GM12878 (cell line): ENCODE measurements around the gene PDIA3.

ENCODE experiments used
- ATF2 ChIP-seq: IDR thresholded peaks from 2 replicates; pipeline ENCODE4 v1.6.1; 2012; ENCODE audit warnings: low read length, inconsistent platforms
- CTCF ChIP-seq, 3 experiments: IDR thresholded peaks in 2 of 3; conservative IDR thresholded peaks in 1 of 3; 2 replicates each; pipeline ENCODE4 v1.5.1; 2011; ENCODE audit warnings: low read depth in 3 of 3, low read length in 3 of 3, mild to moderate bottlenecking in 3 of 3, control low read depth in 2 of 3, moderate library complexity in 2 of 3, inconsistent platforms in 1 of 3, mixed read lengths in 1 of 3; ENCODE audit not compliant: control insufficient read depth in 2 of 3, insufficient read depth in 1 of 3; ENCODE audit errors: extremely low read depth in 1 of 3
- FOS ChIP-seq: IDR thresholded peaks from 3 replicates; pipeline ENCODE4 v1.6.1; 2011; ENCODE audit warnings: borderline replicate concordance; ENCODE audit not compliant: insufficient read length; ENCODE audit errors: extremely low read depth
- FOXM1 ChIP-seq: IDR thresholded peaks from 2 replicates; pipeline ENCODE4 v1.6.1; 2012; ENCODE audit warnings: low read depth, mild to moderate bottlenecking, inconsistent platforms, low read length, moderate library complexity
- HDAC6 ChIP-seq: fragments of 200-600 bp; sonication (generic); IDR thresholded peaks from one replicate; pipeline ENCODE4 v1.8.0; 2017; ENCODE audit warnings: antibody characterized with exemption; ENCODE audit not compliant: unreplicated experiment
- IKZF1 ChIP-seq: fragments of 450-650 bp; conservative IDR thresholded peaks from 2 replicates; pipeline ENCODE4 v1.6.1; 2017; ENCODE audit warnings: antibody characterized with exemption, mild to moderate bottlenecking
- NFIC ChIP-seq: IDR thresholded peaks from 2 replicates; pipeline ENCODE4 v1.6.1; 2012; ENCODE audit warnings: low read depth, mild to moderate bottlenecking, inconsistent platforms, low read length, moderate library complexity
- POLR2A ChIP-seq: IDR thresholded peaks from 2 replicates; pipeline ENCODE4 v1.6.1; 2011; ENCODE audit warnings: low read depth, mild to moderate bottlenecking, low read length
- RCOR1 ChIP-seq: conservative IDR thresholded peaks from 2 replicates; pipeline ENCODE4 v1.6.1; 2012; ENCODE audit warnings: low read depth, low read length, improper control_type of control experiment
- SMC3 ChIP-seq: IDR thresholded peaks from 2 replicates; pipeline ENCODE4 v1.6.1; 2011; ENCODE audit warnings: low read length, improper control_type of control experiment, borderline replicate concordance
- ZBTB40 ChIP-seq: fragments of 450-650 bp; IDR thresholded peaks from 2 replicates; pipeline ENCODE4 v1.6.1; 2016; ENCODE audit warnings: mild to moderate bottlenecking, moderate library complexity, borderline replicate concordance
- ZNF274 ChIP-seq: IDR thresholded peaks from one replicate; pipeline ENCODE4 v1.8.0; 2011; ENCODE audit not compliant: insufficient read length, insufficient read depth
- TF ChIP-seq, protein P1 (sequence below): IDR thresholded peaks from 2 replicates; pipeline ENCODE4 v1.6.1; 2012; ENCODE audit warnings: improper control_type of control experiment, low read depth, low read length; ENCODE audit not compliant: insufficient replicate concordance
- TF ChIP-seq, protein P2 (sequence below): IDR thresholded peaks from 2 replicates; pipeline ENCODE4 v1.6.1; 2011; ENCODE audit warnings: low read depth, low read length, improper control_type of control experiment, borderline replicate concordance

GRCh38 chr15:43799945-43800285 is 53.7 kb downstream of the PDIA3 start, which contains the start of gene SERINC4:
- TF ChIP-seq FOS, result no peak
- TF ChIP-seq IKZF1, result no peak
- TF ChIP-seq FOXM1, result no peak
- TF ChIP-seq ATF2, result no peak
- no peak for TF ChIP-seq POLR2A
- TF ChIP-seq ZNF274, result no peak
- TF ChIP-seq CTCF (IDR thresholded peaks at IDR 0.05 in 2 of 3, conservative IDR thresholded peaks at IDR 0.05 in 1 of 3; ENCODE audit: control insufficient read depth in 2 of 3, extremely low read depth in 1 of 3, insufficient read depth in 1 of 3, low read depth in 3 of 3, low read length in 3 of 3), result no peak
- TF ChIP-seq, protein P1, sequence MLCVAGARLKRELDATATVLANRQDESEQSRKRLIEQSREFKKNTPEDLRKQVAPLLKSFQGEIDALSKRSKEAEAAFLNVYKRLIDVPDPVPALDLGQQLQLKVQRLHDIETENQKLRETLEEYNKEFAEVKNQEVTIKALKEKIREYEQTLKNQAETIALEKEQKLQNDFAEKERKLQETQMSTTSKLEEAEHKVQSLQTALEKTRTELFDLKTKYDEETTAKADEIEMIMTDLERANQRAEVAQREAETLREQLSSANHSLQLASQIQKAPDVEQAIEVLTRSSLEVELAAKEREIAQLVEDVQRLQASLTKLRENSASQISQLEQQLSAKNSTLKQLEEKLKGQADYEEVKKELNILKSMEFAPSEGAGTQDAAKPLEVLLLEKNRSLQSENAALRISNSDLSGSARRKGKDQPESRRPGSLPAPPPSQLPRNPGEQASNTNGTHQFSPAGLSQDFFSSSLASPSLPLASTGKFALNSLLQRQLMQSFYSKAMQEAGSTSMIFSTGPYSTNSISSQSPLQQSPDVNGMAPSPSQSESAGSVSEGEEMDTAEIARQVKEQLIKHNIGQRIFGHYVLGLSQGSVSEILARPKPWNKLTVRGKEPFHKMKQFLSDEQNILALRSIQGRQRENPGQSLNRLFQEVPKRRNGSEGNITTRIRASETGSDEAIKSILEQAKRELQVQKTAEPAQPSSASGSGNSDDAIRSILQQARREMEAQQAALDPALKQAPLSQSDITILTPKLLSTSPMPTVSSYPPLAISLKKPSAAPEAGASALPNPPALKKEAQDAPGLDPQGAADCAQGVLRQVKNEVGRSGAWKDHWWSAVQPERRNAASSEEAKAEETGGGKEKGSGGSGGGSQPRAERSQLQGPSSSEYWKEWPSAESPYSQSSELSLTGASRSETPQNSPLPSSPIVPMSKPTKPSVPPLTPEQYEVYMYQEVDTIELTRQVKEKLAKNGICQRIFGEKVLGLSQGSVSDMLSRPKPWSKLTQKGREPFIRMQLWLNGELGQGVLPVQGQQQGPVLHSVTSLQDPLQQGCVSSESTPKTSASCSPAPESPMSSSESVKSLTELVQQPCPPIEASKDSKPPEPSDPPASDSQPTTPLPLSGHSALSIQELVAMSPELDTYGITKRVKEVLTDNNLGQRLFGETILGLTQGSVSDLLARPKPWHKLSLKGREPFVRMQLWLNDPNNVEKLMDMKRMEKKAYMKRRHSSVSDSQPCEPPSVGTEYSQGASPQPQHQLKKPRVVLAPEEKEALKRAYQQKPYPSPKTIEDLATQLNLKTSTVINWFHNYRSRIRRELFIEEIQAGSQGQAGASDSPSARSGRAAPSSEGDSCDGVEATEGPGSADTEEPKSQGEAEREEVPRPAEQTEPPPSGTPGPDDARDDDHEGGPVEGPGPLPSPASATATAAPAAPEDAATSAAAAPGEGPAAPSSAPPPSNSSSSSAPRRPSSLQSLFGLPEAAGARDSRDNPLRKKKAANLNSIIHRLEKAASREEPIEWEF, result no peak
- no peak for TF ChIP-seq SMC3
- no peak for TF ChIP-seq NFIC
- TF ChIP-seq, protein P2, sequence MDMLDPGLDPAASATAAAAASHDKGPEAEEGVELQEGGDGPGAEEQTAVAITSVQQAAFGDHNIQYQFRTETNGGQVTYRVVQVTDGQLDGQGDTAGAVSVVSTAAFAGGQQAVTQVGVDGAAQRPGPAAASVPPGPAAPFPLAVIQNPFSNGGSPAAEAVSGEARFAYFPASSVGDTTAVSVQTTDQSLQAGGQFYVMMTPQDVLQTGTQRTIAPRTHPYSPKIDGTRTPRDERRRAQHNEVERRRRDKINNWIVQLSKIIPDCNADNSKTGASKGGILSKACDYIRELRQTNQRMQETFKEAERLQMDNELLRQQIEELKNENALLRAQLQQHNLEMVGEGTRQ, result no peak
- no peak for TF ChIP-seq HDAC6
- TF ChIP-seq RCOR1, result no peak
- no peak for TF ChIP-seq ZBTB40
